ENCODE measurements around the gene GCK.

The GCK gene

GRCh38 chr7:44222074-44222473 is 32.8 kb upstream of the GCK start:
- DNase-seq: no peak

- DNase-seq: no peak
Measured at GRCh38 chr7:44221231-44221791, 32.1 kb upstream of the GCK start.

GRCh38 chr7:44220358-44221112 is 31.3 kb upstream of the GCK start:
- no peak for DNase-seq

GRCh38 chr7:44220046-44220357 is 30.8 kb upstream of the GCK start:
- no peak for DNase-seq

GRCh38 chr7:44219371-44220045 is 30.3 kb upstream of the GCK start:
- no peak for DNase-seq

- DNase-seq: no peak
Measured at GRCh38 chr7:44218418-44219201, 29.4 kb upstream of the GCK start.

GRCh38 chr7:44217852-44218402 is 28.7 kb upstream of the GCK start:
- no peak for DNase-seq

- no peak for DNase-seq
Measured at GRCh38 chr7:44217223-44217714, 28.0 kb upstream of the GCK start.

GRCh38 chr7:44216521-44217222 is 27.4 kb upstream of the GCK start:
- no peak for DNase-seq

- DNase-seq: no peak
Measured at GRCh38 chr7:44216019-44216418, 26.8 kb upstream of the GCK start.

GRCh38 chr7:44215531-44215930 is 26.3 kb upstream of the GCK start:
- no peak for DNase-seq

GRCh38 chr7:44213877-44214388 is 24.7 kb upstream of the GCK start:
- DNase-seq: no peak

GRCh38 chr7:44213206-44213876 is 24.1 kb upstream of the GCK start:
- DNase-seq: no peak

- no peak for DNase-seq
Measured at GRCh38 chr7:44212581-44213184, 23.4 kb upstream of the GCK start.

- DNase-seq: no peak
Measured at GRCh38 chr7:44212018-44212417, 22.8 kb upstream of the GCK start.

GRCh38 chr7:44211126-44211675 is 22.0 kb upstream of the GCK start:
- DNase-seq: no peak

GRCh38 chr7:44210107-44210506 is 20.9 kb upstream of the GCK start:
- no peak for DNase-seq

- DNase-seq: no peak
Measured at GRCh38 chr7:44208085-44208484, 18.8 kb upstream of the GCK start.

GRCh38 chr7:44206008-44206407 is 16.8 kb upstream of the GCK start:
- no peak for DNase-seq

GRCh38 chr7:44201813-44202212 is 12.6 kb upstream of the GCK start:
- DNase-seq: no peak

All from CD4-positive, alpha-beta T cell treated with Interleukin-4 for 1 hour (primary cell).